Ecto neural progenitor cell (in vitro differentiated cells): ENCODE measurements around the gene PGS1.

Experiments used
- DNase-seq: peaks from one replicate; pipeline ENCODE4 v3.0.0-alpha.2; 2018; ENCODE audit warnings: low spot score

Gene PGS1

DNA sequence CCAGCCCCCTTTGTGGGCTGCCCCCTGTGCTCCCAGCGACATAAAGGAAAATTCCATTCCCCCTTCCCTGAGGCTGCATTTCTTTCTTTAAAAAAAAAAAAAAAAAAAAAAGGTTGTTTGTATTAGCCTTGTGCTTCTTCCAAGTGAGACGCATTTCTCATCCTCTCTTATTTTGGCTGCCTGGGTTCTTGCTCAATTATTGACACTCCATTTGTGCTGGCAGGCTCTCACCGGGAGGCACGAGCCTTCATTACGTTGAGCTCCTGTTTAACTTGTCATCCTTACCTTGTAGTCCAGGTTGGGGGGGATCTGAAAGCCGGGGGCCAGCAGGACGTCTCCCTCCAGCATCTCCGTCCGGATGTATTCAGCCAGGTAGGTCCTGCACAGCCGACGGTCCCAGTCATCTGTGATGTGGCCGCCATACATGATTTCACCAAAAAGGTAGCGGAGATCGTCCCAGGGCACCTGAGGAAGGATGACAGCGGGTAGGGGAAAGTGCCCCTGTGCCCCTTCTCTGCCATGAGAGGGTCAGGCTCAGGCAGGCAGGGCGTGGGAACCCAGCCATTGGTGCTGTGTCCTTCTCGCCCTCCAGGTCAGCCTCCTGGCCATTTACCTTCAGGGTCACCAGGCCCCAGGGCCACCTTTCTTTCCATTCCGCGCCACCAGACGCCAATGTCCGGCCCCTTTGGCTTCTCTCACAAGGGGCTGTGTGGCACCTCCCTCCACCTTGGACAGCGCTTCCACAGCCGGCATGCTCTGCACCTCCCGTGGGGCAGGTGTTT lies 50.6 kb downstream of the PGS1 start:
- no peak for DNase-seq

GRCh38 chr17:78429618-78429995 lies 51.2 kb downstream of the PGS1 start:
- DNase-seq, result no peak

DNA sequence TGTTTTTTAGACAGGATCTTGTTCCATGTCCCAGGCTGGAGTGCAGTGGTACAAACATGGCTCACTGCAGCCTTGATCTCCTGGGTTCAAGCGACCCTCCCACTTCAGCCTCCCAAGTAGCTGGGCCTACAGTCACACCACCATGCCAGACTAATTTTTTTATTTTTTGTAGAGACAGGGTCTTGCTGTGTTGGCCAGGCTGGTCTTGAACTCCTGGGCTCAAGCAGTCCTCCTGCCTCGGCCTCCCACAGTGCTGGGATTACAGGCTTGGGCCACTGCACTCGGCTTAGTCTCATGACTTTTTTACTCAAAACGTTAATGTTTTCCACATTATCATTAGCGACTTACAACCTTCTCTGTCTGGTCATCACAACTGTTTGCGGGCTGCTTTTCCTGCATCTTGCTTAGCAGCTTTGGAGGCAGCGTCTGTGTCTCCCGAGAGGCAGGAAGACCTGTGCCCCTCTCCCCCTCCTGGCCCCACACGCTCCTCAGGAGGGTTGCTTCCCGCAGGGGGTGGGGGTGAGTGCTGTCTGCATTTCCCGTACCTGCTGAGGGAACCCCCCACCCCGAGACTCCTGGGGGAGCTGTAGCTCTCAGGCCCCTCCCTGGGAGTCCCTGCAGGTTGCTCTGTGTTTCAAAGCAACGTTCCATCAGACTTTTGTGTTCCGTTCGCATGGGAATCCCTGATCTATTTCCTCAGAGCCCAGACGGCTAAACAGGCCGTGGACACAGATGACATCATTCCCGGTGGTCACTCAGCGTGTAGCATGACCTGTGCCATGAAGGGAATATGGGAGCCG lies 52.6 kb downstream of the PGS1 start:
- no peak for DNase-seq

- no peak for DNase-seq
Measured at GRCh38 chr17:78431692-78431958, 53.2 kb downstream of the PGS1 start.

DNA sequence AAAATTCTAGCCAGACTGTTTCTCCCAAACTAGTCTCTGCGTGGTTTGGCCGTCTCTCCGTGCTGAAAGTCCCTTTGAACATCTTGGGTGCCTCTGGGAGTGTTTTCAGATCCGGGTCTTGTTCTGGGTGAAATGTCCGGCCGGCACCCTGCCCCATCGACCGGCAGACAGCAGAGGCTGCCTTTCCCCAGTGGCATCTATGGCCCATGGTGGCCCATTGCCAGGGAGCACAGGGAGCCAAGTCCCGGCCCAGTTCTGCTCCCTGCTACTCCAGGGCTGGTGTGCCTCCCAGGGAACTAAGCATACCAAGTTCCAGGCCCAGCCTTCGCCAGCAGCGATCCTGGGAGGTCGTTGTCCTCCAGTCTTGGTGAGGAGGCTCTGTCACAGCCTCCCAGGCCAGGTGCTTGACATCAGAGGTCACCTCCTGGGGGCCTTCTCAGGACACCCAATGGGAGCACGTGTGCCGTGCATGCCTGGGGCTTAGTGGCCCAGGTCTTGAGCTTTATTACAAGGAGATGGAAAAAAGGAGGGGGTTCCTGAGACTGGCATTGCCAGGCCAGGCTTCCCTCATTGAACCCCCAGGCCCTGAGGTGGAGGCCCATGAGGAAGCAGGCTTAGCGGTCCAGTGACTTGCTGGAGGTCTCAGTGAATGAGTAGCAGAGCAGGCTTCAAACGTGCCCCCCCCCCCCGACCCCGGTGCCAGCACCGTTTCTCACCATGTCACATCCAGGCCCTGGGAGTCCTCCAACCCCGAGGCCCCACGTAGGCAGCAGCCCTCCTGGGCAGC lies 54.0 kb downstream of the PGS1 start:
- DNase-seq, result no peak

- no peak for DNase-seq
Measured at GRCh38 chr17:78433013-78433727, 54.7 kb downstream of the PGS1 start.

DNA sequence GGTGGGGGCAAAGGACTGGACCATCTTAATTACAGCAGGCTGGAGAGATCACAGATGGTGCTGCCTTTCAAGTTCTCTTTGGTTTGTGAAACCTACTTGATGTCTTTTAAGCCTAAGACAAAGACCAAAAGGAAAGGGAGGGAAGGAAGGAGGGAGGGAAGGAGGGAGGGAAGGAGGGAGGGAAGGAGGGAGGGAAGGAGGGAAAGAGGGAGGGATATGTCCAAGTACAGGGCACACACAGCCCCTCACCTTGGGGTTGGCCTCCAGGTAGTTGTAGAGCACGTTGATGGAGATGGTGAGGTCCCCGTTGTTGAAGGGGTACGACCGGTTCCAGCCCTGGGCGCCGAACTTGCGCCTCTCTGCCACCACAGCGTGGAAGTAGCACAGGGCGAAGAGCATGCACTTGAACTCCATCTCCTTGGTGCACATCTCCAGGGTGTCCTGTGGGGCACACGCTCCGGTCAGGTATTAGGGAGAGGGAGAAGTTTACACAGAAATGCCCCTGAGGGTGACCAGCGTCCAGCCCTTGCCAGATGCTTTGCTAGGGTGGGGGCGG lies 55.4 kb downstream of the PGS1 start:
- DNase-seq, result no peak

DNA sequence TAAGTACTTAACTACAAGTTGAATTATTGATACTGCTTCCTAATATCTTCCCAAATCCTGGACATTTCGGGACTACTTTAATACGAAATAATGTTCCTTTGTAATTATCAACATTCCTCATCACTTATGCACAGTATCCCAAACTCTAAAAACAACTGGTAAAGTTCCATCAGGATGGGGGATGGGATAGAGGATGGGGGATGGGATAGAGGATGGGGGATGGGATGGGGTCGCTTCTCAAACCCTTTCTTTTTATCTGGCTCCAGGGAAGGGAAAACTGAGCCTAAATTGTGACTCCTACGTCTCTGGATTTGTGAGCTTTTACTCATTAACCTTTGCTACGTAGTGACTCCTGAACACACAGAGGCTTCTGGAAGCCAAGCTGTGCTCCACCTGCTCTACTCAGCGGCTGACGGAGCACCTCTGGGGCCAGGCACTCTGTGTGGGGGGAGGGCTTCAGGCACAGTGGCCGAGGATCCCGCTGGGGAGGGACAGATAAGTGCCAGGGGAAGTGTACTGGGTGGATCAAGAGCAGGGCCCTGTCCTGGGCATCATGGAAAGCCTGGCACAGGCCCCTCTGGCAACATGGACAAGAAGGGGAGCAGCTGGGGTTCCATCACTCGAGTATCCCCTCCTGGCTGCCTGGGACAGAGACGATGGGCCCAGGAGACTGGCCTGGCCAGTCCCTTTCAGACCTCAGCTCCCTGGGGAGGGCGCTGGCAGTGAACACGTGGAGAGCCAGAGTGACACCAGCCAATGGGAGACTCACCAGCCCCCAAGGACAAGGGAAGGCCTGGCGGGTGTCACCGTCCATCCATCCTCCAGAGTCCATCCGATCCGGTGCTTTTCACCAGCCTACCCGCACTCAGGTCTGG lies 56.2 kb downstream of the PGS1 start:
- no peak for DNase-seq

- no peak for DNase-seq
Measured at GRCh38 chr17:78435330-78436005, 57.0 kb downstream of the PGS1 start.

- DNase-seq, result no peak
Measured at GRCh38 chr17:78437508-78438169, 59.2 kb downstream of the PGS1 start.

GRCh38 chr17:78438271-78438691 lies 59.8 kb downstream of the PGS1 start:
- no peak for DNase-seq

GRCh38 chr17:78438694-78439325 lies 60.4 kb downstream of the PGS1 start:
- no peak for DNase-seq

DNA sequence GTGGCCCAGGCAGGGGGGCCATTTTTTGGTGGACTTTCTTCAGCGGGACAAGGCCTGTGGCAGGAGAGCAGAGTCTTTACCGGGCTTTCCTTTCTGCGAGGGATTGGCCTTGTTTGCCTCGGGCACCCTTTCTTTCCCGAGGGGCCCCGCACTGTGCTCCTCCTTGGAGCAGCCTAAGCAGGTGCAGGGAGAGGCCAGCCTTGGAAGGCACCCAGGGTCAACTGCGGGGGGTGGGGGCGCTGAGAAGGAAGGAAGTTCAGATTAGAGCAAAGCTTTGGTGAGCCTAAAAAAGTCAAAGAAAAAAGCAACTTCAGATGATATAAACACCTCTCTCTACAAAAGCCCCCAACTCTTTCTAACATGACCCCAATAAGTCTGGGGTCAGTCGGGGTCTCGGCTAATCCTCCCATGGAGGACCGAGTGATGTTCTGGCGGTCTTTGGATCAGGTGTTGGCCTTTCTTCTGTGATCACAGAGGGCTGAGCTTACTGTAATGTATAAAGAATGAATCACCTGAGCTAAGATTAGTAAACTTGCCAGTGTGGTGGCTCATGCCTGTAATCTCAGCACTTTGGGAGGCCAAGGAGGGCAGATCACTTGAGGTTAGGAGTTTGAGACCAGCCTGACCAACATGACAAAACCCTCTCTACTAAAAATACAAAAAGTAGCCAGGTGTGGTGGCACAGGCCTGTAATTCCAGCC lies 63.0 kb downstream of the PGS1 start:
- DNase-seq, result no peak

- no peak for DNase-seq
Measured at GRCh38 chr17:78442648-78443218, 64.3 kb downstream of the PGS1 start.

GRCh38 chr17:78444392-78444791 lies 65.9 kb downstream of the PGS1 start:
- DNase-seq, result no peak

GRCh38 chr17:78446833-78447232 lies 68.4 kb downstream of the PGS1 start:
- DNase-seq, result no peak

DNA sequence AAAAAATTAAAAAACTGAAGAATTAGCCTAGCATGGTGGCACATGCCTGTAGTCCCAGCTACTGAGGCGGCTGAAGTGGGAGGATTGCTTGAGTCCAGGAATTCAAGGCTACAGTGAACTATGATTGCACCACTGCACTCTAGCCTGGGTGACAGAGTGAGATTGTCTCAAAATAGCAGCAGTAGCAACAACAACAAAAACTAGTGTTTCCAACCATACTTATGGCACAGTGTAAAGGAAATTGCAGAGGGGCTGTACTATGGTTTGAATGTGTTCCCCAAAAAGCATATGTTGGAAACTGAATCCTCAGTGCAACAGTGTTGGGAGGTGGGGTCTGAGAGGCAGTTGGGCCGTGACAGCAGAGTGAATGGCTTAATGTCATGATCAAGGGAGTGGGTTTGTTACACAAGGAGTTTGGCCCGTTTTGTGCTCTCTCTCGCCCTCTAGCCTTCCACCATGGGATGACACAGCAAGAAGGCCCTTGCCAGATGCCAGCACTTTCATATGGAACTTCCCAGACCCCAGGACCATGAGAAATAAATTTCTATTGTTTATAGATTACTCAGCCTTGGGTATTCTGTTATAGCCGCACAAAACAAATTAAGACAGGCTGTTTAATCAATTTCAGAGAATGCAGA lies 70.0 kb downstream of the PGS1 start:
- DNase-seq, result no peak
